Transverse colon (tissue), 4 donors: ENCODE results near the gene AEN. TPM values are rescaled to one million over a fixed set of nuclear protein-coding genes. Genes with fewer than 3 reads are reported as not detected.

ENCODE experiments used
- DNase-seq: peaks from one replicate; pipeline ENCODE4 v3.0.0-alpha.2; 2019
- H3K27ac ChIP-seq, 4 donors: fragments of 200-600 bp; sonication (generic); 2 replicates each; pipeline ENCODE4 v1.5.1; 2016 to 2018; ENCODE audit warnings: inconsistent platforms in 4 of 4
- H3K27me3 ChIP-seq: fragments of 200-600 bp; sonication (generic); 2 replicates; pipeline ENCODE4 v1.5.1; 2017; ENCODE audit warnings: inconsistent platforms
- H3K36me3 ChIP-seq, 4 donors: fragments of 200-600 bp; sonication (generic); 2 replicates each; pipeline ENCODE4 v1.5.1; 2017 to 2019; ENCODE audit warnings: inconsistent platforms in 4 of 4
- H3K4me1 ChIP-seq, 4 donors: fragments of 200-600 bp; sonication (generic); 2 replicates each; pipeline ENCODE4 v1.5.1; 2017 to 2020; ENCODE audit warnings: inconsistent platforms in 4 of 4
- H3K4me3 ChIP-seq, 4 donors: fragments of 200-600 bp; sonication (generic); 1 replicate in 1 of 4; 2 replicates in 3 of 4; pipeline versions ENCODE4 v1.5.1 to v1.6.1; 2017 to 2019; ENCODE audit warnings: inconsistent platforms in 4 of 4
- H3K9me3 ChIP-seq, 2 donors: fragments of 200-600 bp; sonication (generic); 2 replicates each; pipeline ENCODE4 v1.5.1; 2017 to 2019; ENCODE audit warnings: inconsistent platforms in 2 of 2
- EP300 ChIP-seq: sonication (generic); formaldehyde crosslinking; IDR thresholded peaks from one replicate; pipeline ENCODE4 v1.6.1; 2017; ENCODE audit warnings: antibody characterized with exemption, low read depth
- POLR2A ChIP-seq: fragments of 450-650 bp; IDR thresholded peaks from one replicate; pipeline ENCODE4 v1.6.1; 2016; ENCODE audit warnings: antibody characterized with exemption, mild to moderate bottlenecking, moderate library complexity
- POLR2AphosphoS5 ChIP-seq, 3 donors: sonication (generic); formaldehyde crosslinking; IDR thresholded peaks; one replicate each; pipeline ENCODE4 v1.6.1; 2016; ENCODE audit warnings: antibody characterized with exemption in 3 of 3
- WGBS, 2 donors: methylation state at CpG; one replicate each; pipeline ENCODE4 v1.1.5; 2018; ENCODE audit warnings: low coverage in 1 of 2; 5-methylcytosine and 5-hydroxymethylcytosine counted together
- in situ Hi-C, 4 donors: fragments of 200-750 bp; cut with MboI; loops; one replicate each; pipeline versions ENCODE4 v1.15.0 to v1.15.1; 2017; ENCODE audit warnings: low sequenced_read_pairs in 3 of 4, low pct_ligation_motif_present in 1 of 4, low pct_unique_long_range_greater_than_20kb in 1 of 4
- intact Hi-C: fragments of 100-400 bp; cut with DNase I; formaldehyde crosslinking; loops from one replicate; pipeline ENCODE4 v1.15.1; 2023; ENCODE audit warnings: low total_unique reads
- total RNA-seq, 4 donors: library from RNA; depleted of rRNA; stranded (reverse); fragments of >200 nt; gene quantifications; one replicate each; pipeline ENCODE4 v1.1.0, GENCODE V29; 2016
- TF ChIP-seq, protein P1 (sequence below), 5 experiments: fragments of 200-600 bp in 3 of 5; fragments of 450-650 bp in 2 of 5; sonication (generic) in 3 of 5; IDR thresholded peaks; 1 replicate in 2 of 5; 2 replicates in 3 of 5; pipeline ENCODE4 v1.5.1; 2016 to 2017; ENCODE audit warnings: antibody characterized with exemption in 5 of 5, inconsistent platforms in 3 of 5, mild to moderate bottlenecking in 2 of 5, moderate library complexity in 1 of 5

Gene AEN
- total RNA-seq, 4 donors from 2014 or later = 1.5 to 22.7 (median 8.7) TPM

DNA sequence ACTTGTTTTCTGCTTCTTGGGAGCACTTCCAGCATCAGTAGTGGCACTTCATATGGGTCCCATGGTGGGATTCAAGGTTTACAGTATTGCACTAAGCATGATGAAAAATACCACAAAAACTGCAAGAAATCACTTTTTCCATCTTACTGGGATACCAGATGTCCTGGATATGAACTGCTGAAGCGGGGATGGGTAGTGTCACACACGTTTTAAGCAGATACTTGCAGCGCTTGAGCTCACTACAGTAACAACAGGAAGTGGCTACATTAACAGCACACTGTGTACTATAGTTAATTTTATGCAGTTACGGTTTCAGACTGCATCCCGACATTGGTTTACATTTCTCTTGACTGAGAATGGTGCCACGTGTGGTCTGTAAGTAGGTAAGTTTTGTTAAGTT, 14.2 kb downstream of the AEN start:
- WGBS, 2 donors = 58 to 76% methylated on average over 3 to 6 of the region's 6 CpGs
- DNase-seq = peak; percentile 57
- Histone ChIP-seq H3K9me3 (no peaks in the 10 kb centered on the region), H3K4me1 (peaks cover 9 to 36% (median 28%) of the 10 kb centered on the region in 4 donors), H3K36me3 (no peaks in the 10 kb centered on the region), H3K4me3 (no peak overlapping the region), H3K27me3 (no peaks in the 10 kb centered on the region), H3K27ac (peak overlapping the region; percentile 95 to 98 (median 96))
- in situ Hi-C loops = no loop called here
- intact Hi-C loops = no loop called here
- peak; percentile 44 for TF ChIP-seq POLR2A
- TF ChIP-seq POLR2AphosphoS5 (IDR thresholded peaks at IDR 0.05) = peak; percentile 27 to 75 (median 65)
- TF ChIP-seq EP300 = peak; percentile 70
- TF ChIP-seq, protein P1, sequence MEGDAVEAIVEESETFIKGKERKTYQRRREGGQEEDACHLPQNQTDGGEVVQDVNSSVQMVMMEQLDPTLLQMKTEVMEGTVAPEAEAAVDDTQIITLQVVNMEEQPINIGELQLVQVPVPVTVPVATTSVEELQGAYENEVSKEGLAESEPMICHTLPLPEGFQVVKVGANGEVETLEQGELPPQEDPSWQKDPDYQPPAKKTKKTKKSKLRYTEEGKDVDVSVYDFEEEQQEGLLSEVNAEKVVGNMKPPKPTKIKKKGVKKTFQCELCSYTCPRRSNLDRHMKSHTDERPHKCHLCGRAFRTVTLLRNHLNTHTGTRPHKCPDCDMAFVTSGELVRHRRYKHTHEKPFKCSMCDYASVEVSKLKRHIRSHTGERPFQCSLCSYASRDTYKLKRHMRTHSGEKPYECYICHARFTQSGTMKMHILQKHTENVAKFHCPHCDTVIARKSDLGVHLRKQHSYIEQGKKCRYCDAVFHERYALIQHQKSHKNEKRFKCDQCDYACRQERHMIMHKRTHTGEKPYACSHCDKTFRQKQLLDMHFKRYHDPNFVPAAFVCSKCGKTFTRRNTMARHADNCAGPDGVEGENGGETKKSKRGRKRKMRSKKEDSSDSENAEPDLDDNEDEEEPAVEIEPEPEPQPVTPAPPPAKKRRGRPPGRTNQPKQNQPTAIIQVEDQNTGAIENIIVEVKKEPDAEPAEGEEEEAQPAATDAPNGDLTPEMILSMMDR (IDR thresholded peaks at IDR 0.05) = no peak

DNA sequence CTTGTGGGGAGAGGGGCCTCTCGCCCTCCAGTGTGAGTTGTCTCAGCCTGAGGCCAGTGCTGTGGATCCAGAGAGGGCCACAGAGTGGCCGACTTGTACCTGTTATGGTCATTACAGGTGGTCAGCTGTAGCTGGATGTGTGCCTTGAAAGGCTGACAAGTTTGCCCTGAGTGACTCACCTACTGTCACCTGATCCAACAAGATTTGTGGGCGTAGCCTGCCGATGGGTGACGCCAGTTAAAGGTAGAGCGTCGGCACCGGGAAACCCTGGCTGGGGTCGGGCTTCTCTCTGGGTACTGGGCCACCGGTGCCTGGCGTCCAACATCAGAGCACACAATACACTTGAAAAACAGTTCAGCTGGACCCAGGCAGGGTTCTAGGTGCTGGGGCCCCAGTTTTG, 14.9 kb downstream of the AEN start:
- TF ChIP-seq, protein P1 (IDR thresholded peaks at IDR 0.05) = no peak
- TF ChIP-seq POLR2AphosphoS5 (IDR thresholded peaks at IDR 0.05) (peak in 2 of 3 donors; percentile 43 to 66), POLR2A (peak; percentile 51)
- H3K4me1 ChIP-seq = peaks cover 9 to 34% (median 31%) of the 10 kb centered on the region in 4 donors

DNA sequence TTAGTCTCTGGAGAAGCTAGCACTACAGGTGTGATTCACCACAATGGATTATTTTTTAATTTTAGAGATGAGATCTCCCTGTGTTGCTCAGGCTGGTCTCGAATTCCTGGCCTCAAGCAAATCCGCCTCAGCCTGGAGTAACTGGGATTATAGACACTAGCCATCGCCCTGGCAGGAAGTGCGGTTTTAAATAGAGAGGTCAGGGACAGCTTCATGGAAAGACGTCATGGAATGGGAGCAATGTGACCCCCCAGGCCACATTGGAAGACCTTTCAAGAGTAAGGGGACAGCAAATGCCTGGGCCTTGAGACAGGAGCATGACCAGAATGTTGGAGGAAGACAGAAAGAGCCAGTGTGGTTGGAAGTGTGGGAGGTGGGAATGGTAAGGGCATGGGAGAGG, 15.5 kb downstream of the AEN start:
- H3K4me1 ChIP-seq = peaks cover 9 to 34% (median 33%) of the 10 kb centered on the region in 4 donors
- TF ChIP-seq POLR2AphosphoS5 (IDR thresholded peaks at IDR 0.05) = no peak
- no peak for TF ChIP-seq POLR2A
- TF ChIP-seq, protein P1 (IDR thresholded peaks at IDR 0.05) = no peak
- TF ChIP-seq EP300 = no peak
- intact Hi-C loops = no loop called here
- no peak overlapping the region for H3K4me3 ChIP-seq
- in situ Hi-C loops = no loop called here
- H3K36me3 ChIP-seq = no peaks in the 10 kb centered on the region
- WGBS, 2 donors = 92% methylated on average over 5 of the region's 5 CpGs; no CpG with 5 or more reads in 1 of the 2 donors
- no peak for DNase-seq
- H3K27me3 ChIP-seq = no peaks in the 10 kb centered on the region
- H3K27ac ChIP-seq = peak overlapping the region; percentile 95 to 98 (median 96)
- H3K9me3 ChIP-seq = no peaks in the 10 kb centered on the region

More for the DNA sequence above, 14.9 kb downstream of the AEN start:
- intact Hi-C loops (no loop called here), in situ Hi-C loops (no loop called here)
- DNase-seq = peak; percentile 56
- Histone ChIP-seq H3K9me3 (no peaks in the 10 kb centered on the region), H3K27ac (peak overlapping the region; percentile 95 to 98 (median 96)), H3K36me3 (no peaks in the 10 kb centered on the region), H3K4me3 (peak overlapping the region in 1 of 4 donors; percentile 15), H3K27me3 (no peaks in the 10 kb centered on the region)
- WGBS, 2 donors = 88% methylated on average over 10 of the region's 11 CpGs; no CpG with 5 or more reads in 1 of the 2 donors

DNA sequence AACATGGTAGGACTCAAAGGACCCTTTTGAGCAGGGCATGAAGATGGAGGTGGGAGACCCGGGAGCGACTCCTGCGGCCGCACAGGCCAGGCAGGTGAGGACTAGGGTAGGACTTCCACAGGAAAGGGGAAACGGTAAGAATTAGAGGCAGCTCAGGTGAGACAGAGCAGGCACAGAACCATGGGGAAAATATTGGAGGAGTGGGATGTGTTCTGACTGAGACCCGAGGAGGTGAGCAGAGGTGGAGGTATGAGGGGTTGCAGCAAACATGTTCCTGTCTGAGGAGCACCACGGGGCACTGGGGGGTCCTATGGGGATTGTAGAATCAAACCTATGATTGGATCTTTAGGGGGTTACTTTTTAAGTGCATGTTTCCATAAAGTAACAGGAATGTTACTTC, 16.3 kb downstream of the AEN start:
- Histone ChIP-seq H3K36me3 (no peaks in the 10 kb centered on the region), H3K9me3 (no peaks in the 10 kb centered on the region), H3K27me3 (no peaks in the 10 kb centered on the region), H3K27ac (peak overlapping the region; percentile 95 to 98 (median 96)), H3K4me3 (no peak overlapping the region), H3K4me1 (peaks cover 9 to 34% (median 33%) of the 10 kb centered on the region in 4 donors)
- in situ Hi-C loops = no loop called here
- WGBS, 2 donors = 72 to 74% methylated on average over 7 of the region's 7 CpGs
- intact Hi-C loops = no loop called here
- no peak for TF ChIP-seq POLR2A
- TF ChIP-seq, protein P1 (IDR thresholded peaks at IDR 0.05) = no peak
- no peak for TF ChIP-seq POLR2AphosphoS5 (IDR thresholded peaks at IDR 0.05)
- TF ChIP-seq EP300 = no peak
- DNase-seq = no peak
